HG02981 (cell line): ENCODE measurements around the gene TOX3.

ENCODE experiments used
- ATAC-seq: cut with Tn5 transposase; IDR thresholded peaks from one replicate; pipeline ENCODE4 v1.9.1; 2021; ENCODE audit warnings: mild to moderate bottlenecking, moderate library complexity; ENCODE audit not compliant: unreplicated experiment

TOX3 gene

DNA sequence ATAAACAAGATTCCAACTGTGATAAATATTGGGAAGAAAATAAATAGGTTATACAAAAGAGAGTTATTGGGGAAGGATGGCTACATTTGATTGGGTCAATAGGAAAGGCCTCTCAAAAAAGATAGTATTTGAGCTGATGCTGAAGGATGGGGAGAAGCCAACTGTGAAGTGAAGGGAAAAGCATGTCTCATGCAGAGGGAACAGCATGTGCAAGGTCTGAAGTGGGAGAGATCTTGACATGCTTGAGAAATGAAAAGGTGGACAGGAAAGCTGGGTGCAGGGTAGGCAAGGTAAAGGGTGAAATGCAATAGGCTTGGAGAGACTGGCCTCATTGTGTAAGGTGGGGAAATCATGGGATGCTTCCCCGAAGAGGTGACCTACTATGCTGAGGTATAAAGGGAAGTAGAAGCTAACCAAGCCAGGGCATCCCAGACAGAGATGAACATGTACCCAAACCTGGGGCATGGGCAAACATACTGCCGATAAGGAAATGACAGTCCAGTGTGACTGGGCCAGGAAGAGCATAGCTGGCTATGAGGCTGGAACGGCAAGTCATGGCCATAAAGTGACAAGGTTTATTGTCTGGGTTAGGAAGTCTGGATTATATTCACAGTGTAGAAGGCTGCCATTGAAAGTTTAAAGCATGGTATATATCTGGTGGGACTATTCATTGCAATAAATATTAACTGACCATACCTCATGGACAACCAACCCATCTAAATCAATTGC is 91.2 kb downstream of the TOX3 start:
- no peak for ATAC-seq

DNA sequence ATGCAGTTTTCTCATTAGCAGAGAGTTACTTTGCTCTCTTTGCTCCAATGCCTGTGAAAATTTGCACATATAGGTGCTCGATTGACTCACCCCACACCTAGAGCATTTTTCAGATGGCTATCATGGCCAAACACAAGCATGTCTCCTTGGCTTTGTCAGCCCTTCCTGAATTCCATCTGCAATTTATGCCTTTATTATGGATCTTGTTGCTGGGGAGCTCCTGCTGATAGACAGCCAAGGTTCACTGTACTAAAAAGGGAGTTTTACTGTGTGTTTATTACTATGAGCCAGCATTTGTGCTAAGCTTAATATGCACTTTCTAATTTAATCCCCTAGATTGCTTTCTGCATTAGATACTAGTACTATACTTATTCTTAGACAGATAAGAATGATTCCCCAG is 93.3 kb downstream of the TOX3 start:
- ATAC-seq, result no peak

DNA sequence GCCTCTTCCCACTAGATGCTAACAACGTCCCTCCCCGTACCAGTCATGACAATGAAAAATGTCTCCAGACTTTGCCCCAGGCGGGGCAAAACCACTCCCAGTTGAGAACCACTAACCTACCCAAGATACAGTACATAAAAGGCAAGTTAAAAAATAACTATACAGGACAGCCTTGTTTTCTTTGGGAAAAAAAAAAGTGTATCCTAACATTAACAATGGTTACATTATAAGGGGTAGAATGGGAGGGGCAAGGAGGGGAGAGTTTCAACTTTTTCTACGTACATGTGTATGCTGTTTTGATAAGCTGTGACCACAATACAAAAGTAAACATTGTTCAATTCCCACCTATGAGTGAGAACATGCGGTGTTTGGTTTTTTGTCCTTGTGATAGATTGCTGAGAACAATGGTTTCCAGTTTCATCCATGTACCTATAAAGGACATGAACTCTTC is 94.9 kb downstream of the TOX3 start:
- ATAC-seq, result no peak

DNA sequence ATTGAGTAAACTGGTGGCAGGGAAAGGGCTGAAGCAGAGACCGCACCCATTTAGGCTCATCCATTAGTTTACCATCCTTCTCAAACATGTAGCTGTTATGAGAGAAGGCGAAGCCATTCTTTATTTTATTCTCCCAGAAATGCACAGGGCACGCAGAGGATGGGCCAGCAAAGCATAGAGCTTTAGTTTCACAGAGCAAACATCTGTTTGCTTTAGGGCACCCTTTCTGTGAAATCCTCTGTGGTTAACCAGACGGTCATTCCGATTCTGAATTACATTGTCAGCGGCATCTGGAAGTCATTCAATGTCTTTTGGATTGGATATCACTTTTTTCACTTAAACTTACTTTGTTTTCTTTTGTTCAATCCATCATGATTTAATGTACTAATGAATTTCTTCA is 96.0 kb downstream of the TOX3 start:
- no peak for ATAC-seq

DNA sequence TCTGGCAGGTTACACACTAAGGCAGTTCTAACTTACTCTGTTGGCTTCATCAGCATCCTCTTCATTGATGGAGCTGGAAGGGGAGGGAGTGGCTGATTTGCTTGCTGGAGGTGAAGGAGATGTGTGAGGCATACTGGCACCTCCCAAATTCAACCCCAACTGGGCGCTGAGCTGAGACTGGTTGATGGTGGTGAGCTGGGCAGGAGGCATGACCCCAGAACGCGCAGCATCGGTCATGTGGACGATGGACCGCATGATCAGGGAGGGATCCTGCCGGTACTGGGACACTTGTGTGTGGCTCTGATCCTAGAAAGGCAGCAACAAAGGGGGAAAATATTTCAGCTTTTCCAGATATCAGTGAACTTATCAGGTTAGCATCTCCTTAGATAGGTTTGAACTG is 96.7 kb downstream of the TOX3 start:
- ATAC-seq, result no peak

DNA sequence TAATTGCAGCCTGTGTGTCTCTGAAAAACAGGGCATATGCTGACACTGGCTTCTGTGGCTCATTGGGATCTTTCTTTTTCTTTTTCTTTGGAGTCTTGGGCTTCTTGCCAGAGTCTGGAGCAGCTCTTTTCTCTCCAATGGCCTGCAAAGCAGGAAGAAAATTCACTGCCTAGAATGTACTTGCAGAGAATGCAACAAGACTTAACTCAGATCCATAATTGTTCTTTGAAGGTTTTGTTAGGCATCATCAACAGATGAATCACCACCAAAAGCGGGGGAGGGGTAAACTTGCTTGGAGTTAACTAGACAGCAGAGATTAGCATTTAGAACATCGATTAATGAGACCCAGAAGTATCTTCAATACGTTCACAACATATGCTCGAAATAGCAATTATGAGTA is 100.9 kb downstream of the TOX3 start:
- no peak for ATAC-seq

DNA sequence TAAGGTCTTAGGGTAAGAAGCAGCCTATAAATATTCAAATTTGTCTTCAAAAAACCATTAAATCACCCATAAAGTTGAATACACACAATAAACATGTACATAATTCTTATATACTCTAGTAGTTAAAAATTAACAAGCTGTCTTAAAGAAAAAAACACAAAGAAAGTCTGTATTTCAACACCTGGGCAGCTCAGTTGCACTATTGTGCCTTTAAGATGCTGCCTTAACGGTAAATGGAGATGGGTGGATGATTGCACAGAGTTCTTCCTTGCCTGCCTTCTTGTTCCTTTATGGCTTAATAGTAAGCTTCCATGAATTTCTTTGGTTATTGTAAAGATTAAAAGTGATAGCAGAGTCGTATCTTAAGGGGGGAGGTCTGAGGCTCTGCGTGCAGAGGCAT is 105.1 kb downstream of the TOX3 start:
- no peak for ATAC-seq

DNA sequence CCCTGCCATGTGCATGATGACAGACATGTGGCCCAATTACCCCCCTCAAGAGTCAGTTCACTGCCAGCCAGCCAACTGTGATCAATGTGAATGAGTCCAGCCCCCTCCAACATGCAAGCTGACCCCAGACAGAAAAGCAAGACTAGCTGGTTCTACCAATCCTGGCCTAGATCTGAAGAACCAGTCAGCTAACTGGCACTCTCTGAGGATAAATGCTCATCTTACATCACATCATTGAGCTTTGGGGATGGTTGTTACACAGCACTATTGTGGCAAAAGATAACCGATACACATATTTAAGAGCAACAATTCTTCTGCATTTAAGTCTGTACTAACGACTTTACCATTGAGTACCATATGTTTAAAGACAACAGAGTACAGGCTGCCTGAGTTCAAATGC is 106.7 kb downstream of the TOX3 start:
- no peak for ATAC-seq

DNA sequence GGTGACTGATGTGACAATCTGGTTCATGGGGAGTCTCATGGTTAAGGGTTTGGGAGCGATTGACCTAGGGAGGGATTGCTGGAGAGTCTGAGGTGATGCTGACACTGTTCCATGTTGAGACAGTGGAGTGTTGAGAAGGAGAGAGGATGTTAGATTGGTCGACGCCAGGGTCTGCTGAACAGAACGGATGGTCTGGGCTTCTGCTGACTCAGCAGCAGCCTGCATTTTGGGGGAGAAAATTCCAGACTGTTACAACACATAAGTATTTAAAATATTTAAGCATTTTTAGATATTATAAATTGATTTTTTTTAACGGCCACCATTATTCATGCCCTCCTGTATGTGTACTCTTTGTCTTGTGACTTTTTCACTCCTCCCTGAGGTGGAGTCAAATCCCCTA is 107.2 kb downstream of the TOX3 start:
- ATAC-seq, result no peak

DNA sequence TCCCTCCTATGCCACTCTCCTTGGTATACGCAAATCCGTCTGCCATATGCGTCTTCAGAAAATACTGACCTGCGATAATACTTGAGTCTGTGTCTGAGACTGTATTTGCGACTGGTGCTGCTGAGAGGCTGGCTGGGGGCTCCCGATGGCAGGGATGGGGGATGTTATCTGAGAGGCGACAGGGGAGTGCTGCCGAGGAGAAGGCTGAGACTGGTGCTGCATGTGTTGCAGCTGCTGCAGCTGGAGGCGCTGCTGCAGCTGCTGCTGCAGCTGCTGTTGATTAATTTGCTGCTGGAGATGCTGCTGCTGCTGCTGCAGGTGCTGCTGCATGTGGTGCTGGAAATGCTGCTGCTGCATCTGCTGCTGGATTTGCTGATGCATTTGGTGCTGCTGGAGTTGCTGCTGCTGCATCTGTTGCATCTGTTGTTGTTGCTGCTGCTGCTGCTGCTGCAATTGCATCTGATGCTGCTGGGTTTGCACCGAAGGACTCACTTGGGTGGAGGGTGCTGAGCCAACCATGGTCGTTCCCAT is 107.7 kb downstream of the TOX3 start:
- ATAC-seq, result no peak

DNA sequence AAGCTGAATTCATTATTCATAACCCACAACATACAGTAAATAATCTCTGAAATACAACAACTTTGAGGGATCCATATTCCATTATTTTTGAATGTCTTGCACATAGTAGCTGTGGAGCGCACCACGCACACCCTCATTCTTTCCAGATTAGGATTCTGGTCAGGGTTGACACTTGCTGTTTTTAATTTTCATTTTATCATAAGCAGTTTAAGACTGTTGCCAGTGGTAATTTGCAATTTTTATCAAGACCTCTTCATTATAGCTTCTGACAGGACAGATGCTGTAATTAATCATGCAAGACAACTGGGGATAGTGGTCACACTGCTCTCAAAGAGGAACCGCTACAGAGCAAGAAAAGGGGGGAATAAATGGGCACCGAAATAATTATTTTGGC is 109.7 kb downstream of the TOX3 start:
- ATAC-seq, result no peak

DNA sequence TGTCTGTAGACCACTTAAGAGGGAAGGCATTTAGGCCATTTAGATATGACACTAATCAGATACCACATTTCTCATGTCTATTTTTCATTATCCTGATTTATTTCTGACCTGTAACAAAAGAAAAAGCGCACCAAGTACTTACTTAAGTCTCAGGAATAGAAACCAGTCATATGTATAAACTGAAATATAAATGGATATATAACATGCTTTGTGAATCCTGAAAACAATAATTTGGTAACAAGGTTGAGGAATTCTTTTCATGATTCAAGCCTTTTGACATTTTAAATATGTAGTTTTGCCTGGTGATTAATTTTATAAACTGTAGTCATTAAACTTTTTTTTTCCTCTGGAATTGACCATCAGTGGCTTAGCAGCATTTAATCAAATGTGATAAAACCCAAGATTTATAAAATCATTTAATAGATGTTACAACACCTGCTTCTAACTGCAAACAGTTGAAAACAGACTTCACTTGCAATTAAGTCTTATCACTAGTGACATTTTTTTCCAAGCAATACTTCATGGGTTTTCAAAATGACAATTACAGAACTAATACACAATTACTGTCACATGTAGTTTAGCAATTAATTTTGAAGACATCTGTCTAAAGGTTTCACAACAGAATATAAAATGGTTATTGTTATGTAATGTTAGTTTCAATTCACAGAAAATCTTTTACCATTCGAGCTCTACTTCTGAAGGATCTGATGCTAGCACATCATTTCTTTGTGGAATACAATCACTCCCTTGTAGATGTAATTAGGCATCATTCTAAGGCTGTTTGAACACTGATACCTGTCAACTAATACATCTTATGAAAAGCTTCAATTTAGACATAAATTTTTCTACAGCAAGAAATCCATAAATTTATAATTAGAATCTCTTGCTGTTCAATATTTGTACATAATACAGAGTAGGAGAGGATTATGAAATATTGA is 110.3 kb downstream of the TOX3 start:
- no peak for ATAC-seq

DNA sequence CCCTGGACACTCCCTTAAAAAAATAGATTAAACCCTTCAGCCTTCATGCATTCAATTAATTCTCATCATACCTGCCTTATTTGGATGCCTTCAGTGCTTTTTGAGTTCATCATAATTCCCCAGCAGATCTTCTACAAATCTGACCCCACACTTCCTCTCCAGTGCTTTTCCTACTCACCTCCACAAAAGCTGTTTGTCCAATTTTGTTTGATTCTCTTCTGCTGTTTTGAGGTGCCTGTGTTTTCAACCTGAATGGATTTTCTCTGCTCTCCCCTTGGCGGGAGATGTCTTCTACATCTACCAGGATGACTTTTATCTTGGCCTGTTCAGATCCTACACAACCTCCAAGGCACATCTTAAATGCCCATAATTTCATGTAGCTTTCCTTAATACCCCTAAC is 112.7 kb downstream of the TOX3 start:
- ATAC-seq, result no peak

DNA sequence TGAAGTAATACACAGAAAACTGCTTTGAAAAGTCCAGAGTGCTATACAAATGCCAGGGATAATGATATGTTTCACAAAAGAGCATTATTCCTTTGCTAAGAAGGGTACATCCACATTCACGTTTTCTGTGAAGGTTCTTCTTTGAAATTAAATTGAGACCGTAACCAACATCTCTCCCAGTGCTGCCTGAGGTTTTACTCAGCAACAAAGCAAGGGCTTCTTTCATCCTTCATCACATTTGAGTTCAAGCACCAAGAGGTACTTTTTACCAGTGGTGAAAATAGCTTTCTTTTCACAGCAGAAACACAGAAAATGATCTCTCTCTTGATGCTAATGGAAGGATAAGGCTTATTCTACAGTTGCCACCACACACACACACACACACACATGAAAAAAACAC is 113.3 kb downstream of the TOX3 start:
- no peak for ATAC-seq

DNA sequence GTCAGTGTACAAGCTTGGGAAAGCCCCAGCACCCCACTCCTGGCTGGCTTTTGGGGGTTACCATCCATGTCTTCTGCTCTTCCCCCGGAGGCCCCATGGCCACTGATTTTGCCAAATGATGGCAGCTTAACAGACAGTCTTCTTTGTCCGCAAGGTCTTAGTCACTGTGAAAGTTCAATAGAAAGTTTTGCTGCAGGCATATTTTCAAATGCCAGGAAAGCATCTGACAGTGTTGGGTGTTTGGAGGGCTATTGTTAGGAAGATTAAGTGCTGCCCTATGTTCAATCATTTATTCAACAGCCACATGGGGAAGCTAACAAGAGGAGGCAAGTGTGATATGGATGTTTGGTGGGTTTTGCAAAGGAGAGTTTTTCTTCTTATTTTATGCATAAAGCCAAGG is 122.4 kb downstream of the TOX3 start:
- ATAC-seq, result no peak

DNA sequence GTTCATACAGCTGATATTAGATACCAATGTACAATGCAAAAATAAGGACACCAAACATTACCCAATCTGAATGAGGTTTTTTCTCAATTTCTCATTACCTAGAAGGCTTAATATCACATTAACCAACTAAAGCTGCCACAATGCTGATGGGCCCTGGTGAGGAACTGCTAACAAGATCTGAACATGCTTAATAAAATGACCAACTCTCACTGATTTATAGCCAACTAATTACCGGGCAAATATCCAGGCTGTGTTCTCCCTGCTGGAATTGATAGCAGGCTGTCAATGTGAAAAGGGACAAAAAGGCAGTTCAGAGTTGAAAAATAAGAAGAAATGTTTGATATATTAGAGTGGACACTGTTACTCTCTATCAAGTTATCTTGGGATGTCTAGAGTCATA is 124.6 kb downstream of the TOX3 start:
- ATAC-seq, result no peak

DNA sequence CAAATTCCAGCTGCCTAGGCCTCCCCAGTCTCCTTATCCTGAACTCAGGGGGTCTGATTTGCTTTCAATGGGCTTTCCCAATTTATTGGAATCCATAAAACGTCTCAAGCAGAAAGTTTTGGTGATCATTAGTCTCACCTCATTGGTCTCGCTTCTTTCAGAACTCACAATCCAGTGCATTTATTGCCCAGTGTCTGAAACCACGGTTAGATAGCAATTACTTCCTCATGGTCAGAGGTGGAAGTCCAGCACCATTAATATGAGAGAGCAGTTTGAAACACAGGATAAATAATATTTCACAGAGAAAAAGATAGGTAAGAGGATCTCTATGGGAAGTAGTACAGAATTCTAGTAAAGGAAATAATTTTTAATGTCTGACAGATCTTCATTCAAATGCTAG is 128.7 kb downstream of the TOX3 start:
- no peak for ATAC-seq

DNA sequence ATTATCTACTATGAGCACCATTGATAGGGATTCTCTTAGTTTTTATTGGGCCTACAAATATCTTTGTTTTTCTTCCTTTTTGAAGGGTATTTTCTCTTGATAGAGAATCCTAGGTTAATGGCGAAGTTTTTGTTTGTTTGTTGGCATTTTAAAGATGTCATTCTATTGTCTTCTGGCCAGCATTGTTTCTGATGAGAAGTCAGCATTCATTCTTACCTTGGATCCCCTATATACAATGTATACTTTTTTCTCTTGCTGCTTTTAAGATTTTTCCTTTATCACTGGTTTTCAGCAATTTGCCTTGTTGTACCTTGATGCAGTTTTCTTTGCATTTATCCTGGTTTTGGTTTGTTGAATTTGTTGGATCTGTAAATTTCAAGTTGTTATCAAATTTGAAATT is 130.1 kb downstream of the TOX3 start:
- ATAC-seq, result no peak

DNA sequence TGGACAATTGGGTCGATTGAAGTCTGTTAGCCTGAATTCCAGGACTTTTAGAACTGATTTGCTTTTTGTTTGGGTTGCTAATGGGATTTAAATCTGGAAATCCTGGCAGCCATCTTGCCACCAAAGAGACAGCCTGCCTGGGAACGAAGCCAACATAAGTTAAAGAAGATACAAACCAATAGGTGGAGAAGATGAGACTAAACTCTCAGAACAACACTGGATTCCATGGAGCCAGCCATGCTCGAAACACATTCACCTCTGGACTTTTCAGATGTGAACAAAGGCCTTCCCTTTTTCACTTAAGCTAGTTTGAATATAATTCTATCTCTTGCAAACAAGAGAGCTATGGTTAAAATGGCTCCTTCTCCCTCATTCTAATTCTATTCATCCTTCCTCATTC is 135.9 kb downstream of the TOX3 start:
- ATAC-seq, result no peak

DNA sequence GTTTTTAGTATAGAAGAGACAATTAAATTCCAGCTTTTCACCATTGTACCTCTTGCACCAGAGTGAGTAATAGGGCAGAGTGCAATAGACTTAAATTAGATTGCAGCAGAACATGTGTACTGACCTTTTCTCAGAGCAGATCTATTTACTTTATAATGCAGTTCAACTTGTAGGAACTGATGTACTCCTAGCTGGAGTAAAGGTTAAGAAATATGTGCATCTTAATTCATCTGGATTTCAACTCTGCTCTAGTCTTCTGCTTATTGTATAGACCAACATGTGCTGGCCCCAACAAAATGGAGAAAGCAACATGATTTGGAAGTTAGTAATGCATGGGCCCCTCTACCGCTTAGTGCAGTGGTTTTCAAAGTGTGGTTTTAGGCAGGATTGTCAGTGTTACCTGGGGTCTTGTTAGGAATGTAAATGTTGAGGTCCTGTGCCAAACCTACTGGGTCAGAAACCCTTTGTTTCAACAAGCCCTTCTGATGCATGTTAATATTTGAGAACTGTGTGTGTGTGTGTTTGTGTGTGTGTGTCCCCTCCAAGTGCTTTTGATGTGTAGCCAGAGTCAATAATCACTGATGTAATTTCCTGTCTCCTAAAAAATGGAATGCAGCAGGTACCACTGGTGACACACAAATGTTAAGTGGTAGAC is 138.6 kb downstream of the TOX3 start:
- ATAC-seq, result no peak

DNA sequence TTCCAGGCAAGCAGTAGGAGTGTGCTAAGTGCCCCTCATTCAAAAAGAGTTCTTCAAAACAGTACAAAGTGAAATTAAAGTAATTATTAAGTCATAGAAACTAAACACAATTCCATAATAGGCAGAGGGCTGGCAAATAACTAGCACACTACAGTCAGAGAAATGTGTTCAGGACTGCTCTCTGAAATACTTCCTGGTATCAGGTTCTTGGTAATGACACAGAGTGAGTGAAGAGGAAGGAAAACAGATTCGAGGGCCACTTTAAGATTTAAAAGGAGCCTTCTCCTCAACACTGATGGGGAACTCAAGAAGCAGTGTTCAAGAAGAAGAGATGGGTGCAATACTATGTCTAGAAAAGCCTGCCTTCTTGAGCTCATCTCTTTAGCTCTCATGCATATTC is 139.2 kb downstream of the TOX3 start:
- ATAC-seq, result no peak

DNA sequence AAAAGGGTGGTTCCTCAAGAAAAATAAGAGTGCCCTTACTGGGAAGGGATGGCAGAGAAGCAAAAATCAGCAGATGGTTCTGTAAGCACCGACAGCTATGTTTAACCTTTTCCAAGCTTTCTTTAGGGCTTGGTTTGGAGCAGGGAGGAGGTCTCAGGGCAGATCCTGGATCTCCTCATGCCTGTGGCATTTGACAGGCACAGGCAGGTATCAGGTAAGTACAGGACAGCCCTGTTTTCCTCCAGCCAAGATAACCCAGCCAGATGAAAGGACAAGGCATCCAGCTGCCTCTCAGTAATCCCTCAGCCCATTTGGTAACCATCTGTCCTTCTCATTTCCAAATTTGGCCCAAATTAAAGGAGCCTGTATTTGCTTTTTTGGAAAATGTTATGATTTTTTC is 141.5 kb downstream of the TOX3 start:
- ATAC-seq, result no peak
